H1 (cell line): ENCODE results near the gene SPOCD1. TPM values are rescaled to one million over a fixed set of nuclear protein-coding genes. Genes with fewer than 3 reads are reported as not detected.

Experiments used
- FOSL1 ChIP-seq: IDR thresholded peaks from 2 replicates; pipeline ENCODE4 v1.6.1; 2011; ENCODE audit warnings: mild to moderate bottlenecking, low read depth, low read length, moderate library complexity; ENCODE audit not compliant: insufficient read depth
- JUND ChIP-seq: IDR thresholded peaks from 2 replicates; pipeline ENCODE4 v1.6.1; 2011; ENCODE audit warnings: mild to moderate bottlenecking, improper control_type of control experiment, low read length
- polyA plus RNA-seq, 7 experiments: library from polyadenylated mRNA; depleted of rRNA in 3 of 7; stranded (reverse) in 5 of 7; unstranded in 2 of 7; fragments of >200 nt in 5 of 7; fragments of 200-250 nt in 2 of 7; gene quantifications; 1 replicate in 5 of 7; 2 replicates in 1 of 7; 4 replicates in 1 of 7; pipeline versions ENCODE4 v1.2.1 to v1.2.3, GENCODE V29; 2011 to 2013; ENCODE audit warnings: missing spikeins in 2 of 7, mixed read lengths in 2 of 7
- total RNA-seq: library from RNA; stranded (reverse); fragmentation: NEBNext Ultra II Directional; extraction: Animal tissue kit (Norgen Biotek cat#: 25700); gene quantifications from 2 replicates; pipeline ENCODE4 v1.2.1, GENCODE V29; 2021

Gene SPOCD1
- total and polyA plus RNA-seq, 2 of the 8 experiments (the other 6 are each of a cell fraction or from before 2014, with no cell fraction given), result 1.8 to 2.9 TPM

DNA sequence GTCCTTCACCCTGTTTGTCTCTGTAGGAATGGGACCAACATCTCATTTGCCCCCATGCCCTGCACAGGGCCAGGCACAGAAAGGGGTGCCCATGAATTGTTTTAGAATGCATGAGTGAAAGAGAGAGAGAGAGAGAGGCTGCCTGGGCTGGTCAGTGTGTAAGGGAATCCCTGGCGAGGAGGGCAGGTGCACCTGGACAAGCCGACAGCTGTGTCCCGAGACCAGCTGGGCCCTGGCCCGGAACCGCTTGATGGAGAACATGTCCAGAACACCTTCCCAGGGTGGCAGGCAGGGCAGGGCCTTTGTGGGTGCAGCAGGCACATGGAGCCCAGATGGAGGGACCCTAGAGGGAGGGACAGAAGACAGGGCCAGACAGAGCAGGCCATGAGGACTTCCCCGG, 22.7 kb downstream of the SPOCD1 start (continued):
- TF ChIP-seq FOSL1 (no peak), JUND (no peak)
